HG02623 (cell line): Measurements from ENCODE around the gene LYSMD3.
A peak's percentile ranks its signal among the peaks of the same experiment; 100 is the strongest.

ENCODE experiments used
- ATAC-seq: cut with Tn5 transposase; IDR thresholded peaks from one replicate; pipeline ENCODE4 v1.9.1; 2021; ENCODE audit warnings: moderate library complexity; ENCODE audit not compliant: unreplicated experiment

LYSMD3 gene

GRCh38 chr5:90548069-90548593 lies 18.7 kb upstream of the LYSMD3 start:
- no peak for ATAC-seq

GRCh38 chr5:90547072-90547536 lies 17.7 kb upstream of the LYSMD3 start:
- no peak for ATAC-seq

GRCh38 chr5:90546216-90546837 lies 16.9 kb upstream of the LYSMD3 start:
- no peak for ATAC-seq

GRCh38 chr5:90545511-90545910 lies 16.1 kb upstream of the LYSMD3 start:
- no peak for ATAC-seq

- ATAC-seq: no peak
Observed at GRCh38 chr5:90542827-90543519, 13.6 kb upstream of the LYSMD3 start.

- ATAC-seq: no peak
Observed at GRCh38 chr5:90534922-90535321, 5.5 kb upstream of the LYSMD3 start.

GRCh38 chr5:90533794-90534193 lies 4.4 kb upstream of the LYSMD3 start:
- ATAC-seq: no peak

GRCh38 chr5:90530736-90531487 lies 1.5 kb upstream of the LYSMD3 start:
- no peak for ATAC-seq

- ATAC-seq: peak; percentile 48
Observed at GRCh38 chr5:90529939-90530677, 724 bp upstream of the LYSMD3 start.

GRCh38 chr5:90528601-90529193 lies 687 bp downstream of the LYSMD3 start:
- ATAC-seq: peak; percentile 0

GRCh38 chr5:90519081-90519480 lies 10.3 kb downstream of the LYSMD3 start:
- ATAC-seq: no peak

- ATAC-seq: no peak
Observed at GRCh38 chr5:90518661-90519060, 10.7 kb downstream of the LYSMD3 start.

GRCh38 chr5:90514520-90514919 lies 14.9 kb downstream of the LYSMD3 start:
- no peak for ATAC-seq

- no peak for ATAC-seq
Observed at GRCh38 chr5:90510438-90510837, 18.9 kb downstream of the LYSMD3 start.

GRCh38 chr5:90506221-90506620 lies 23.2 kb downstream of the LYSMD3 start:
- ATAC-seq: no peak

GRCh38 chr5:90504743-90505142 lies 24.6 kb downstream of the LYSMD3 start:
- no peak for ATAC-seq

- ATAC-seq: no peak
Observed at GRCh38 chr5:90503596-90503995, 25.8 kb downstream of the LYSMD3 start.

GRCh38 chr5:90495146-90495545 lies 34.2 kb downstream of the LYSMD3 start:
- no peak for ATAC-seq

- no peak for ATAC-seq
Observed at GRCh38 chr5:90494043-90494442, 35.3 kb downstream of the LYSMD3 start.

- no peak for ATAC-seq
Observed at GRCh38 chr5:90488791-90489190, 40.6 kb downstream of the LYSMD3 start.

- no peak for ATAC-seq
Observed at GRCh38 chr5:90484540-90484939, 44.8 kb downstream of the LYSMD3 start.
